Glomerular visceral epithelial cell (primary cell): ENCODE results near the gene KRTAP23-1.

Experiments used
- DNase-seq: peaks from one replicate; pipeline ENCODE4 v3.0.0-alpha.2; 2016; ENCODE audit errors: extremely low spot score

The KRTAP23-1 gene, protein sequence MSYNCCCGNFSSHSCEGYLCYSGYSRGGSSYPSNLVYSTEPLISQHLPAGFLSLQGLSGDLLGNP

DNA sequence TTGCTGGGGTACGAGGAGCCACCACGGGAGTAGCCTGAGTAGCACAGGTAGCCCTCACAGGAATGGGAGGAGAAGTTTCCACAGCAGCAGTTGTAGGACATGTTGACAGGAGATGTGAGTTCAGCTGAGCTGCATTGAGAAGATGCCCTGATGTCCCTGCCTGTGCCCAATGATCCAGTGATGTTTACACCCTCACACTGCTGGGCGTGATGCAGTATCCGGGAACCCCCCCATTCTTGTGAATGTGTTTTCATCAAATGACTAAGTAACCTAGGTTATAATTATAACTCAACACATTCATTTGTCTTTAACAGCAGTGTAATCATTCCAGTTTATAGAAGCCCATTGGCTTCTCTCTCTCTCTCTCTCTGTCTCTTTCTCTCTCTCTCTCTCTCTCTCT is at the start of gene KRTAP23-1:
TSS of gene KRTAP23-1 (minus strand) at position 101 of the 400 bp plus-strand sequence. CDS start at position 101, 0 bp downstream.
- no peak for DNase-seq

DNA sequence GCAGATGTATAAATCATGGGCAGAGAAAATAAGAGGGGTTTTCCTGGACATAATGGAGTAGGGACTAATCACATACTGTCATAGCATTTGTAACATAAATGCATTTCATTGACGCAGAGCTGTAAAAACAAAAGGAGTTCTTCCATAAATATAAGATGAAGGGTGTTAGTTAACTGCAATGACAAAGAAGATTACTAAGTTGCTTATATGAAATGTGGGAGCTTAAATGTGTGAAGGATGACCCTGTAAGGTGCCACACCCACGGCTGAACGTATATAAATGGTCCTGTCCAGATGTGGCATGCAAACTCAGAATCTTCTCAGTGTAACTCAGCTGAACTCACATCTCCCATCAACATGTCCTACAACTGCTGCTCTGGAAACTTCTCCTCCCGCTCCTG is 47.3 kb upstream of the KRTAP23-1 start, which contains the start of gene KRTAP13-1:
TSS of gene KRTAP13-1 (plus strand) at position 301 of the 400 bp plus-strand sequence. CDS start at position 357, 56 bp downstream.
- DNase-seq, result no peak

DNA sequence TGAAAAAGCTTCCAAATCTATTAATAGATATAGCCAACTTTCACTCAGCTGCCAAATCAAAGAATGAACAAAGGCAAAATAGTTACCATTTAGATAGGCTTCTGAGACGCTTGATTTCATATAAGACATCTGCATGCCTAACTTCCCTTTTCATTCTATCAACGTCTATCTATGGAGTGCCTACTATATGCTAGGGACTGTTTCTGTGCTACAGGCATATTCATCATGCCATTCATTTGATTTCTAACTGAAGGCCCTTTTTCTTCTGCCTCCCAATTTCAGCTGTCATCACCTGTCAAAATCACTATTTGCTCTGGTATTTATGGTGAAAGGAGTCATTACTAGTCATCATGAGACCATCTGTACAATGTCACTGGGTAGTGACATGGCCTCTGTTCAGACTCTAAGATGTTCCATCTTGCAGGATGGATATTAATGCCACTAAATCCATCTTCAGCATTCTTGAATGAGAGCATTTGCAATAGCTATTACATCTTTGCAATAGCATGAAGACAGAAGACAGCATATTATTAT is 43.2 kb upstream of the KRTAP23-1 start:
- DNase-seq, result no peak

DNA sequence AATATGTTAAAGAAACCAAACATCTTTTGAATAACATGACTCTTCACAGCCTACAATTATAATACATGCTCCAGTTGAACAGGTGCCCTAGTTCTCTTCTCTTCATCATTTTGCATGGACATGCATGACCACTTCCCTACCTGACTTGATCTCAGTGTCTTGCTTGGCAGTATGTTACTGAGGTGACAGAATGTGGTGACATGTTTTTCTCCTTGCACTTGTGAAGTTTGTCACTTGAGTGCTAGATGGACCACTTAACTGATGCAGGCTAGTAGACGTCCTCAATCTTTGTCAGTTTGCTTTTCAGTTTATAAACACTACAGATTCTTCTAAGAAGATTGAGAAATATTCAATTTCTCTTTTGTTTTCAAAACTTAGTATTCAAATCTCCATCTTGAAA is 33.8 kb upstream of the KRTAP23-1 start:
- no peak for DNase-seq

DNA sequence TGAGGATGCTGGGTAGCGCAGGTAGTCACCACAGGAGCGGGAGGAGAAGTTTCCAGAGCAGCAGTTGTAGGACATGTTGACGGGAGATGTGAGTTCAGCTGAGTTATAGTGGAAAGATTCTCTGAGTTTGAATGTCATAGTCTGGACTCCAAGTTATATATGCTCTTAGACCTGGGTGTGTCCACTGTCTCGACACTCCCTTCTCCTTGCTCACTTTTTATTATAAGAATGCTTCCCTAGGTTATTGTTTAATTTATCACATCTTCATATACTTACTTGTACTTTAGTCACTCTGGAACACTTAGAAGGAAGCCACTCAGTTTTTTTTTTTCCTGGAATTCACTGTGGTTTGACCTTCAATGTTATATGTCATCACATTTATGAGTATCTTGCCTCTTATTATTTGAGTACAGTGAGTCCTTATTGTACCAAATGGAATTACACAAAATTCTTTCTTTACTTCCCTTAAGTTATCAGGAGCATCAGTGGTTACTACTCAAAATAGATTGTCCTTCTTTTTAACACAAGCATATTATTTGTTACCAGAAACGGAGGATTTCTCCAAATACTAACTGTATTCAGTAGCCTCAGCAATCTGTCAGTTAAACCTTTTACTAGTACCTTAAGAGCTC is 23.8 kb upstream of the KRTAP23-1 start, which contains the start of gene KRTAP13-2:
TSS of gene KRTAP13-2 (minus strand) at position 133 of the 632 bp plus-strand sequence. CDS start at position 75, 58 bp downstream.
- no peak for DNase-seq

DNA sequence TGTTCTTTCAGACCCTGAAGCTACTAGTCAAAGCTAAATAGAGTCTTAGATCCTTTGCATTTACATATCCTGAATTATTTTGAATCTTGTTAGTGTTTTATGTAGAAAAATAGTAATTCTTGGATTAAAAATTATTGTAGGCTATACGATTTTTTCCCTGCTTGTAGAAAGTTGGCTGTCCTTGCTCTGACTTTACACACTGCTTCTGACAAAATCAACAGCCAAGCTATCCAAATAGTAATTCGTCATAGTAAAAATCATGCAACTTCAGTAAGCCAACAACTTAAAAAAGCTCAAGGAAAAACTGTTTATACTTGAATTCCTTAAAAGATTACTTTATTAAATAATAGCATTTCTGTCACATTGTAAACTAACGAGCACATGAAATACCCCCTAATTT is 7.5 kb upstream of the KRTAP23-1 start:
- DNase-seq, result no peak

DNA sequence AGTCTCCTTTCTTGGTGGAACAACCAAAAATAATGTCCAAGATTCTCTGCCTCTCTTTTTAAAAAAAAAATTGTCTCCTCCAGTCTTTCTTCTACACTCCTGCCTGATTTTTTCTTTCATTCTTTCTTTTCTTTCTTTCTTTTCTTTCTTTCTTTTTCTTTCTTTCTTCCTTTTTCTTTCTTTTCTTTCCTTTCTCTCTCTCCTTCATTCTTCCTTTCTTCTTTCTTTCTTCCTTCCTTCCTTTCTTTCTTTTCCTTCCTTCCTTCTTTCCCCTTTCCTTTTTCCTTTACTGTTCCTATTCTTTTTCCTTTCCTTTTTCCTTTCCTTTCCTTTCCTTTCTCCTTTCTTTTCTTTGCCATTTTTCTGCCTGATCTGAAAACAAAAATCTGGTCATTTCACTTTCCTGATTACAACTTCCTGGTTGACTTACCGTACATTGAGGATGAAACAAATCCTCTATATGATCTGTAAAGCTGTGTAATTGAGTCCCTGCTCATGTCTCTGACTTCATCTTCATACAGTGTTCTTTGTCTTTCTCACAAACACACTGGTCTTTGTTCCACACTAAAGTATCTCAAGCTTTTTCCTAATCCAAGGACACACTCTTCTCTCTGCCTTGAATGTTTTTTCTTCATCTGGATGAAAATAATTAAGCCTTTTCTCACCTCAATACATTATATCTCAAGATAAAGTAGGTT is 6.1 kb upstream of the KRTAP23-1 start:
- DNase-seq, result no peak

DNA sequence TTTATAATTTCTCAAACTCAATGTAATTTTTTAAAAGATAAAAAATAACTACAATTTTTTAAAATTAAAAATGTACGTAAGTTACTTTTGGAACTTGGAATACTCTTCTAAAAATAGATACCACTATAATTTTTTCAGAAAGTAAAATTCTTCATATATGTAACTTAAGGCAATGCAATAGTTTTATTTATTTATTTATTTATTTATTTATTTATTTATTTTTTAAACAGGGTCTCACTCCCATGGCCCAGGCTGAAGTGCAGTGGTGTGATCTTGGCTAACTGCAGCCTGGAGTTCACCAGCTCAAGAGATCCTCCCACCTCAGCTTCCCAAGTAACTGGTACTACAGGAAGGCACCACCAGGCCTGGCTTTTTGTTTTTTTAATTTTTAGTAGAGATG is 3.1 kb upstream of the KRTAP23-1 start:
- DNase-seq, result no peak

DNA sequence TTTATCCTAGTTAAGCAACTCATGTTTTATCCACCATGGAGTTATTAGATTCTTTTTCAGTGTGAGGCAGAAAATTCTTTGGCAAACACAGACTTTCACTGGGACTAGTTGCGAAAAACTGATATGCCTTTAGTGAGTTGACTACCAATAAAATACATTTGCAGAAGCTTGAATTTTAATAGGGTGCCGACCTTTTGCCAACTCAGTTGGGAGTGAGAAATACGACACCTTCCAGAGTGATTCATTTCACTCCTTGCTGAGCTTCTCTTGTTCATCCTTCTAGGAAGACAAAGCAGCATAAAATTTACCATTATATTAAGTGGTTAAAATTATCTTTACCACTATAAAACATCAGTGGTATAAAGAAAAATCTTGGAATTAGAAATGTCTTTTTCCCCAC is 1.2 kb upstream of the KRTAP23-1 start:
- no peak for DNase-seq

DNA sequence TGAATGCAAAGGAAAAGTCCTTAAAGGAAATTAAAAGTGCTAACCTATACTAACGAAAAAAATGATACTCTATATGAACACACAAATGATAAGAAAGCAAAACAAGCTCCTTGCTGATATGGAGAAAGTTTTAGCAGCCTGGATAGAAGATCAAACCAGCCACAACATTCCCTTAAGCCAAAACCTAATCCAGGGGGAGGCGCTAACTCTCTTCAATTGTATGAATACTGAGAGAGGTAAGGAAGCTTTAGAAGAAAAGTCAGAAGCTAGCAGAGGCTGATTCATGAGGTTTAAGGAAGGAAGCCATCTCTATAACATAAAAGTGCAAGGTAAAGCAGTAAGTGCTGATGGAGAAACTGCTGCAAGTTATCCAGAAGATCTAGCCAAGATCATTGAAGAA is 3.4 kb downstream of the KRTAP23-1 start:
- no peak for DNase-seq

DNA sequence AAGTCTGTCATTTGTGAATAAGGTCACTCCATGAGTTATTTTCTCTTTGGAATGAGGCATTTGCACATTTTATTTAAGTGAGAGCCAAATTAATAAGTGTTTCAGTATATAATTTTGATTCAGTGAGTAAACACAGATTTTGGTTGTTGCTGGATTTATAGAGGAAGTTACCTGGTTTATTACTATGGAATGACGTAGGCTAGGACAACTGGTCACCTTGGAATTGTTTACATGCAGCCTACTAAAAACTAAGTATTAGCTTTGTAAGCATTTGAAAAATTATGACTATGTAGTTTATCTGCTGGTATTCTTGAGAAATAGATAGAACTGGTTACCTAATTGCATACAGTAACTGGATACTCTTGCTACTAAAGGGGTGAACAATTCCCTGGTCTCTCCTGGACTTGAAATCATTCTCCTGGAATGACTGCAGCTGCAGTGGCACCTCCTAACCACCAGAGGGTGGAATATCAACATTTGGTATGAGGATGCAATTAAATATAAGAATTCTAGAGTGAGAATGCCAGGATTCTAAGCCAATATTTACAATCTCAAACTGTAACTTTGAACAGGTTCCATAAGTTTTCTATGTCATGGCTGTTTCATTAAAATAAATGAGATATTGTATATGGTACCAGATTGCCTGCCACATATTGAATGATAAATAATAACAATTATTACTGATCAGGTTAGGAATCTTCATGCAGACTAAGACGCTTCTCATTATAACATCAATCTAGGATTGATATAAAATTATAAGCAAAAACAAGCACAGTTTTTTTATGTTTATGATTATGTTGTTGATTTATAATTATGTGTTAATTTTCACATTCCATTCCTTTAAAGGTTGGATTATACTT is 7.5 kb downstream of the KRTAP23-1 start:
- no peak for DNase-seq

DNA sequence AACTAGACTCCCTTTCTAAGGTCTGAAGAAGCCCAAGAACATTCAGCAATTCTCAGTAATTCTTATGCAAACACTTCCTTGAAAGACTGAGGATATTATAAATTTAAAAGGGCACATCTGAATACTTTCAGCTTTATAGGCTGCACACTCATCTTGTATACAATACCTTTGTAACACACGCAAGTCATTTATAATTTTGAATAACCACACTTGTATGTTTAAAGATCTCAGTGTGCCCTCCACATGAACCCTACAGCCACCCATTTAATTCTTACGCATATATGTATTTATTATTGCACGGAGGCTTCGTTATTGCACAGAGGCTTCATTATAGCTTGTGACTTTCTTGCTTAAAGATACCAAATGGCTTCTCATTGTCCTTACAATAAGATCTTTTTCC is 9.7 kb downstream of the KRTAP23-1 start:
- no peak for DNase-seq

DNA sequence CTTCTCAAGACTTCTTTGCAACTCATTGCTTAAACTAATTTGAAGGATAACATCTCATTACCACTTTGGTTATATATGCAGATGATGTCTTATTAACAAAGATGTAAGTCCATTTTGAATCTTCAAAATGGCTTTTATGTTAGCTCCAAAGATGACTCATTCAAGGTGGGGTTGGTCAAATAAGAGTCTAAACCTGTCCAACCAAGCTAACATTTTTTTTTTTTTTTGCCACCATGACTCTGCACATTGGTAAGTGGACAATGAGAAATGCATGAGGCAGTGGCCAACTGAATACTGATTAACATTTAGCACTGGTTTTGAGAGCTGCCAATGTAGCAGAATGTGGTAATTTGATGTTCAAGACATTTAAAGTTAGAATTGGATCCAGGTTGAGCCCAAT is 10.6 kb downstream of the KRTAP23-1 start:
- no peak for DNase-seq

DNA sequence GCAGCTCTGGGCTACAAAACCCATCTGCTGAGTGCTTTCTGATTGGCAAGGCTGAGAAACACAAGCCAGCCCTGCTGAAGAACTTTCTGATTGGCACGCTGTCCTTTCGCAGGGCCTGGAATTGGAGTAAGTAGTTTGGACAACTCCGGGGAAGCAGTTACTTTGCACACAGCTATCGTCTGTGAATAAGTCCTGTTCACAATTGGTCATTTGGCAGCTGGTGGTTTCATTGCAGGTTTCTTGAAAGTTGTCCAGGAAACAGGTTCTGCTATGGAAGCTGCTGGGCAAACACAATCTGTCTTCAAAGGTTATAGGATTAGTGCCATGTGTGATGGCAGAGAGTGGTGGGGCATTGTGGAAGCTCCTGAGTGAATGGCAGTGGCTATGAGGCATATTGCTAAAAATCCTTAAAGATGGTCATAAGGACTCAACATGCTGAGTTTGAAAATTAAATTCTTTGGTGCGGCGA is 11.1 kb downstream of the KRTAP23-1 start, which contains the start of gene KRTAP27-1:
TSS of gene KRTAP27-1 (minus strand) at position 419 of the 469 bp plus-strand sequence. CDS start at position 393, 26 bp downstream.
- DNase-seq, result no peak

DNA sequence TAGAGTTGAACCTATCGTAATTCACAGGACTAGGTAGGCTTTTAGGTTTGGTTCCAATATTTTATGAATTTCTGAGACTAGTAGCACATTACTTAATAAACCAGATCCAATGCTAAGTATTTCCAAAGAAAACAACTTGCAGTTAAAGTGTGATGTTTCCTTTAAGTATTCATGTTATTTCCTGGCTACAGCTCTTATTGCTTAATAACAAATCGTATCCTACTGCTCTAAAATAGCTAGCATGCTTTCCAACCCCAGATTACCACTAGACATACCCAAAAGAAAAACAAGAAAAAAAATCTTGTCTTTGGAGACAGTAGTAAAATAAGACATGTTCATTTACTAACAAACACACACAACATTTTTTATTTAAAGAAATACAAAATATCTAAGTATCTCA is 11.8 kb downstream of the KRTAP23-1 start:
- no peak for DNase-seq

DNA sequence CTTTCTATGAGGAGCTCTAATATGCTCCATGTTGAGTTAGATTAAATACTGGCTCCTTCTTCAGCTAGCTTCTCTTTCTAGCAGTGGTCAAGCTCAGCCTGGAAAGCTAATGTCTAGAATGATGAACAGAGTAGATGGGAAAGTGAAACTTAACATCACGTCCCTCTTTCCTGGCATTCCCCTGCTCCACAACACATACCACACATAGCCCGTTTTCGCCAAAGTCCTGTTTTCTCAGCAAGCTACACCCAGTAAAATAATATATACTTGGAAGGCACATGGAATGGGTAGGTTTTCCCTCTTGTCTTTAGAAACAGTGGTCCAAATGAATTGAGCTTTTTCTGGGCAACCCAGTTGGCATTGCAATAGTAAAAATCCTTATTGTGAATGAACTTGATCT is 14.7 kb downstream of the KRTAP23-1 start:
- no peak for DNase-seq

DNA sequence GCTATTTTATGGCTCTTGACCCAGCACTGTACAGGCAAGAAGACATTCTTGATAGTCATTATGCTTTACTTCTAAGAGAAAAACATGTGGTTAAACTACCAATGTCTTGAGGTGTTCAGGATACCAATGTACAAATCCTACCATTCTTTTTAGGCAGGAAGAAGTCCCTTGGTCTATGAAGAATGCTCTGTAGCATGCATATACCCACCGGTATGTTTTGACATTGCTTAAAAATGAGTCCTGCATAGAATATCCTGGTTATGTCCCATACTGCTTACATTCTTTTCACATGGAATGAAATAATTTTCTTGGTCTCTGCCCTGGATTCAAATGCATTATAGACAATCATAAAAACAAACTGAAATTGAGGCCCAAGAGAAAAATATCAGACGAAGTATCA is 15.7 kb downstream of the KRTAP23-1 start:
- no peak for DNase-seq

DNA sequence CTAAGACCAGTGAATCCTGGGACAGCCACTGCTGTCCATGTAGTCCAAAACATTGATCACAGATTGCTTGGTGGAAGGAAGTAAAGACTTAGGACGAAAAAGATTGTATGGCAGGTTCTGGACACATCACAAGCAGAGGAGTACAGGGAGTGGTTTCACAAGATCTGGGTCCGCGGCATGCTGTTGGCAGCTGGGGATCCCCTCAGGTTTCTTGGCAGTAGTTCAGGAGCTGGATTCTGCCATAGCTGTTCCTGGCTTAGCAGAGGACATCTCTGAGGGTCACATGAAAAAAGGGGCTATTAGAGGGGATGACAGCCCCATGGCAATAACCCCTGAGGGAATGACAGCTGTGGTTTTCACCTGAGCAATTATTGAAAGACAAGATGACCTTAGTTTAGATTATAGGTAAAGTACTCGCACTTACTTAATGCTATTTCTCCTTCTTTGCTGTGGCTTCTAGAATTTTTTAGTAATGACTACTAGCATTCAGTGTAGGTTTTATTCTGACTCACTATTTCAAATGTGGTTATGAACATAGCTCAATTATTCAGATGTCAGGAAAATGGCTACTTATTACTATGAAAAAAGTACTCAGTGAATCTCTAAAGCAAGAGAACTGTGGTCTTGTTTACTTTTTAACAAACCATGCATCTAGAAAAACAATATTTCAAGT is 19.1 kb downstream of the KRTAP23-1 start:
- no peak for DNase-seq

DNA sequence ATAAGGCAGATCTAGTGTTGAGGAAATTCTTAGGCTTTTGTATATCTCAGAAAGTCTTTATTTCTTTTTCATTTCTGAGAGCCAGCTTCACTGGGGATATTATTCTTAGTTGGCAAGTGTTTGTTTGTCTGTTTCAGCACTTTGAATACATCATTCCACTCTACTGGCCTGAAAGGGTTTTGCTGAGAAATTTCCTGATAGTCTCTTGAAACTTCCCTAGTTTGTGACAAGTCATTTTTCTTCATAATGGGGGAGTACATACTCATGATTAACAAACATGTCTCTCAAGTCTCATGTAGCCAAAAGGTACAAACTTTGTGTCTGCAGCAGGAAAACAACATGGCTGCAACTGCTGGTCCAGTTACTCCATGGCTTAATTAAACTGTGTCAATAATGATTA is 22.0 kb downstream of the KRTAP23-1 start:
- DNase-seq, result no peak

DNA sequence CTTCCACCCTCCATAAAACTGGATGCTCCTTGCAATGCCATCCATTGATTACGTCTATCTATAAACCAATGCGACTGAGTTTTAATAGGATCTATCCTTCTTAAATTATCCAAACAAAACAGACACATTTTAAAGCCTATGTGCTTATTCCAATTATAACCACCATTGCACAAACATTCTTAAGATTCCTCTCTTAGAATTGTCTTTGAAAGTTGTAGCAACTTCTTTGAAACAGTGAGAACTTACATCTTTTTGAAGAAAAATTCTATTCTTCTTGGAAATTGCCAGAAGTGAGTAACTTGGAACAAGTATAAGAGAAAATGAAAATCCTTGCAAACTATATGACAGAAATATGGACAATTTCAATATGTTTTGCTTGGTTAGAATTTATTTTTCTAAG is 28.2 kb downstream of the KRTAP23-1 start, which contains the start of gene KRTAP26-1:
TSS of gene KRTAP26-1 (minus strand) at position 101 of the 400 bp plus-strand sequence. CDS start 280 bp downstream, outside the sequence.
- no peak for DNase-seq

DNA sequence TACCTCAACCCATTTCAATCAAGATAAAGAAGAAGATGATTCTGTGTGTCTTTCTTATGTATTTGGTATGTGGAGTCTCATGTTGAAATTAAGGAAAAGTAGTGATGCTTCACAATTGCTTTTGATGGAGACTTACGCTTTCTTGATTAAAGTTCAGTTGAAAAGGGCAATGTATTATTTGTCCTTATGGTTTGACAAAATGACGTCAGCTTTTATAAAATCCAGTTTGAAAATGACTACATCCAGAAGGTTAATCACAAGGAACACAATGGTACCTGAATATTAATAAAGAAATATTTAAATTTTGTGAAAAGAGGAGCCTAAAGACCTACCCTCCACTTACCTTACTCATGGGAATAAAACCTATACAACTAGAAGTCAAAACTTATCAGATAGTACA is 32.7 kb downstream of the KRTAP23-1 start:
- DNase-seq, result no peak
